HL-60 (cell line): ENCODE measurements around the gene GP1BB.

Experiments used
- DNase-seq, 2 experiments: peaks; one replicate each; pipeline ENCODE4 v3.0.0-alpha.2; 2010 to 2020; ENCODE audit warnings: low read depth in 1 of 2, low spot score in 1 of 2
- H3K27ac ChIP-seq: fragments of 250-450 bp; sonication (Bioruptor Pico); replicated peaks from 2 replicates; pipeline ENCODE4 v1.5.1; 2020; ENCODE audit warnings: mild to moderate bottlenecking, moderate library complexity
- H3K27me3 ChIP-seq: fragments of 250-450 bp; sonication (Bioruptor Pico); 2 replicates; pipeline ENCODE4 v1.5.1; 2021; ENCODE audit warnings: mild to moderate bottlenecking, moderate library complexity; ENCODE audit not compliant: insufficient read depth, poor library complexity, severe bottlenecking
- H3K4me3 ChIP-seq: replicated peaks from 2 replicates; pipeline ENCODE4 v1.5.1; 2011; ENCODE audit warnings: mild to moderate bottlenecking, control low read depth, low read length; ENCODE audit not compliant: insufficient read depth
- GABPA ChIP-seq: IDR thresholded peaks from 2 replicates; pipeline ENCODE4 v1.6.1; 2012; ENCODE audit warnings: low read depth
- POLR2AphosphoS5 ChIP-seq: IDR thresholded peaks from 2 replicates; pipeline ENCODE4 v1.6.1; 2012; ENCODE audit warnings: low read depth
- SPI1 ChIP-seq: IDR thresholded peaks from 2 replicates; pipeline ENCODE4 v1.6.1; 2012; ENCODE audit warnings: low read depth, mild to moderate bottlenecking, borderline replicate concordance
- TF ChIP-seq, protein P1 (sequence below): IDR thresholded peaks from 2 replicates; pipeline ENCODE4 v1.6.1; 2012; ENCODE audit warnings: low read depth; ENCODE audit not compliant: insufficient replicate concordance
- TF ChIP-seq, protein P2 (sequence below): IDR thresholded peaks from one replicate; pipeline ENCODE4 v1.5.1; 2011; ENCODE audit warnings: low read length, control low read depth, inconsistent platforms; ENCODE audit not compliant: insufficient read depth

GP1BB gene

DNA sequence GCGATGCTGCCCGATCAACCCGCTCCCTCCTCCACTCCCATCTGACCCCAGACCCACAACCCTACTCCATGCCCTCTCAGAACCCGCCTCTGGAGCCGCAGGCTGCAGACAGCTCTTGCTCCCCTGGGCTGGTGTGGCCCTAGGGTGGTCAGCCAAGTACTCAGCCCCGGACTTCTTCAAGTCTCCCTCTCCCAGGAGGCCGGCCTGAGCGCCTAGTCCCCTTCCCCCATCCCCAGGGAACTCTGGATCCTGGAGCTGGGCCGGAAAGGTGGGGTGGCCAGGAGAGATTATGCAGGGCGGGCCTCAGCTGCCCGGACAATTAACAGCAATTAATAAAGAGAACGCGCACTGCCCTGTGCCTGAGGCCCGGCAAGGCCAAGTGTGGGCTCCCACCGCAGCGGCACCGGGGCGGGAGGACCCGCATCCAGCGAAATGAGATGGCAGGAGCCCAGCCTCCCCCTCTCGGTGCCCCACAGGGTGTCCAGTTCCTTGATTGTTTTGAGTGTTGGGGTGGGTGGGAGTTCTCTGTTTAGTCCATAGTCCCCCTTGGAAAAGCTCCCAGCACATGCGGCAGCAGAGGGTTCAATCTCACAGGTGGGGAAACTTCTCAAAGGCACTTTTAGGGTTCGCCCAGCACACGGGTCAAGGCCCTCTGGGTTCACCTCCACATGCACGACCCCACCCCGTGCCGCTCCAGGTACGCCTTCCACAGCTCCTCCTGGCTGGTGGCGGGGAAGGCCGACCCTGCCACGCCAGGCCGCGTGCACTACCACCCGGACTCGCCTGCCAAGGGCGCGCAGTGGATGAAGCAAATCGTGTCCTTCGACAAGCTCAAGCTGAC, 40.3 kb downstream of the GP1BB start:
- TF ChIP-seq GABPA = no peak
- TF ChIP-seq POLR2AphosphoS5 = no peak
- TF ChIP-seq, protein P1, sequence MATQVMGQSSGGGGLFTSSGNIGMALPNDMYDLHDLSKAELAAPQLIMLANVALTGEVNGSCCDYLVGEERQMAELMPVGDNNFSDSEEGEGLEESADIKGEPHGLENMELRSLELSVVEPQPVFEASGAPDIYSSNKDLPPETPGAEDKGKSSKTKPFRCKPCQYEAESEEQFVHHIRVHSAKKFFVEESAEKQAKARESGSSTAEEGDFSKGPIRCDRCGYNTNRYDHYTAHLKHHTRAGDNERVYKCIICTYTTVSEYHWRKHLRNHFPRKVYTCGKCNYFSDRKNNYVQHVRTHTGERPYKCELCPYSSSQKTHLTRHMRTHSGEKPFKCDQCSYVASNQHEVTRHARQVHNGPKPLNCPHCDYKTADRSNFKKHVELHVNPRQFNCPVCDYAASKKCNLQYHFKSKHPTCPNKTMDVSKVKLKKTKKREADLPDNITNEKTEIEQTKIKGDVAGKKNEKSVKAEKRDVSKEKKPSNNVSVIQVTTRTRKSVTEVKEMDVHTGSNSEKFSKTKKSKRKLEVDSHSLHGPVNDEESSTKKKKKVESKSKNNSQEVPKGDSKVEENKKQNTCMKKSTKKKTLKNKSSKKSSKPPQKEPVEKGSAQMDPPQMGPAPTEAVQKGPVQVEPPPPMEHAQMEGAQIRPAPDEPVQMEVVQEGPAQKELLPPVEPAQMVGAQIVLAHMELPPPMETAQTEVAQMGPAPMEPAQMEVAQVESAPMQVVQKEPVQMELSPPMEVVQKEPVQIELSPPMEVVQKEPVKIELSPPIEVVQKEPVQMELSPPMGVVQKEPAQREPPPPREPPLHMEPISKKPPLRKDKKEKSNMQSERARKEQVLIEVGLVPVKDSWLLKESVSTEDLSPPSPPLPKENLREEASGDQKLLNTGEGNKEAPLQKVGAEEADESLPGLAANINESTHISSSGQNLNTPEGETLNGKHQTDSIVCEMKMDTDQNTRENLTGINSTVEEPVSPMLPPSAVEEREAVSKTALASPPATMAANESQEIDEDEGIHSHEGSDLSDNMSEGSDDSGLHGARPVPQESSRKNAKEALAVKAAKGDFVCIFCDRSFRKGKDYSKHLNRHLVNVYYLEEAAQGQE = no peak
- TF ChIP-seq, protein P2, sequence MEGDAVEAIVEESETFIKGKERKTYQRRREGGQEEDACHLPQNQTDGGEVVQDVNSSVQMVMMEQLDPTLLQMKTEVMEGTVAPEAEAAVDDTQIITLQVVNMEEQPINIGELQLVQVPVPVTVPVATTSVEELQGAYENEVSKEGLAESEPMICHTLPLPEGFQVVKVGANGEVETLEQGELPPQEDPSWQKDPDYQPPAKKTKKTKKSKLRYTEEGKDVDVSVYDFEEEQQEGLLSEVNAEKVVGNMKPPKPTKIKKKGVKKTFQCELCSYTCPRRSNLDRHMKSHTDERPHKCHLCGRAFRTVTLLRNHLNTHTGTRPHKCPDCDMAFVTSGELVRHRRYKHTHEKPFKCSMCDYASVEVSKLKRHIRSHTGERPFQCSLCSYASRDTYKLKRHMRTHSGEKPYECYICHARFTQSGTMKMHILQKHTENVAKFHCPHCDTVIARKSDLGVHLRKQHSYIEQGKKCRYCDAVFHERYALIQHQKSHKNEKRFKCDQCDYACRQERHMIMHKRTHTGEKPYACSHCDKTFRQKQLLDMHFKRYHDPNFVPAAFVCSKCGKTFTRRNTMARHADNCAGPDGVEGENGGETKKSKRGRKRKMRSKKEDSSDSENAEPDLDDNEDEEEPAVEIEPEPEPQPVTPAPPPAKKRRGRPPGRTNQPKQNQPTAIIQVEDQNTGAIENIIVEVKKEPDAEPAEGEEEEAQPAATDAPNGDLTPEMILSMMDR = no peak
- H3K27me3 ChIP-seq = peaks cover 65% of the 10 kb centered on the region
- no peak overlapping the region for H3K4me3 ChIP-seq
- no peak for DNase-seq
- no peak overlapping the region for H3K27ac ChIP-seq

- H3K27me3 ChIP-seq = peaks cover 63% of the 10 kb centered on the region
- H3K27ac ChIP-seq = no peak overlapping the region
- TF ChIP-seq, protein P1 = no peak
- TF ChIP-seq GABPA (no peak), SPI1 (no peak), POLR2AphosphoS5 (no peak)
- TF ChIP-seq, protein P2 = no peak
- no peak for DNase-seq
- no peak overlapping the region for H3K4me3 ChIP-seq
Measured at GRCh38 chr22:19764299-19764593, 40.9 kb downstream of the GP1BB start.

- peaks cover 60% of the 10 kb centered on the region for H3K27me3 ChIP-seq
- no peak overlapping the region for H3K4me3 ChIP-seq
- no peak for DNase-seq
- TF ChIP-seq SPI1 (no peak), GABPA (no peak), POLR2AphosphoS5 (no peak)
- TF ChIP-seq, protein P1 = no peak
- TF ChIP-seq, protein P2 = no peak
- no peak overlapping the region for H3K27ac ChIP-seq
Measured at GRCh38 chr22:19764636-19765476, 41.5 kb downstream of the GP1BB start.
